ENCODE data around the gene BTBD1.
"Not testable (repeated sequence)": the region's sequence is repeated elsewhere in the genome, so short reads cannot be mapped to it uniquely, and the experiment has no call there.

Gene BTBD1

DNA sequence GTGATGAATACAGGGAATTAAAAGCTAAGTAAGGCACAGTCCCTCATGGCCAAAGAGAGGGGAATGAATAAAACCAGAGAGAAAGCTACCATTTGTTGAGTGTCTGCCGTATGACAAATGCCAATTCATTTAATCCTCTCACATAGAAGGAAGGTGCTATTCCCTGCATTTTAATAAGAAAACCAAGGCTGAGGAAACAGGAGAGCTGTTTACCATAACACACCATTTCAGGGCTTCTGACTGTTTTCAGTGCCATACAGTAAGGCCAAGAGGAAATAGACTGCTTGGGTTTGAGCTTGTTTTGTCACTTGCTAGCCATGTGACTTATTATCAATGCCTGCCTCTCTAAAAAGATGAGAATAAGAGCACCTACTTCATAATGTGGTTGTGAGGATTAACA, 10.1 kb downstream of the BTBD1 start:
- DNase-seq (ENCODE audit: low read depth) = no peak

DNA sequence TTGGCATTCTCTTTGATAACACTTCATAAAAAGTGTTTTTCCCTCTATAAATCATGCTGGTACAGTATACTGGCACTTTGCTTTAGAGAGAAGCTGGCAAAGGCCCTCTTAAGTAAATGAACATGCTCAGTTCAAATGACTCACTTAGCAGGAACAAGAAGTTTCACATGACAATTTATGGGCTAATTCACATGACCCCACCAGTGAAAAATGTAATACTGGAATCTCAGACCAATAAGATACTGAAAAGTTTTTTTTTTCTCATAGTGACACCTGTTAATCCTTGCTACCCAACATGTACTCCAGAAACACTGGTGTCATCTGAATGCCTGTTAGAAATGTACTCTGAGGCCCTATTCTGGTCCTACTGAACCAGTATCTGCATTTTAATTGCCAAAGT, 13.9 kb downstream of the BTBD1 start:
- DNase-seq (ENCODE audit: low read depth) = peak; percentile 56

- no peak for DNase-seq (ENCODE audit: low read depth)
These were observed 20.4 kb downstream of the BTBD1 start for GRCh38 chr15:83046558-83047127.

GRCh38 chr15:83044156-83044555, 22.9 kb downstream of the BTBD1 start:
- no peak for DNase-seq (ENCODE audit: low read depth)

DNA sequence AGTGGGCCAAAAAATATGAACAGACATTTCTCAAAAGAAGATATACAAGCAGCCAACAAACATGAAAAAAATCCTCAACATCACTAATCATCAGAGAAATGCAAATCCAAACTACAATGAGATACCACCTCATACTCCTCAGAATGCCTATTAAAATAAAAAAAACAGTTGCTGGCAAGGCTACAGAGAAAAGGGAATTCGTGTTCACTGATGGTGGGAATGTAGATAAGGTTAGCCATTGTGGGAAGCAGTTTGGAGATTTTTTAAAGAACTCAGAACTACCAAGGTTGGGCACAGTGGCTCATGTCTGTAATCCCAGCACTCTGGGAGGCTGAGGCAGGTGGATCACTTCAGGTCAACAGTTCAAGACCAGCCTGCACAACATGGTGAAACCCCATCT, 27.8 kb downstream of the BTBD1 start:
- DNase-seq (ENCODE audit: low read depth) = no peak

DNA sequence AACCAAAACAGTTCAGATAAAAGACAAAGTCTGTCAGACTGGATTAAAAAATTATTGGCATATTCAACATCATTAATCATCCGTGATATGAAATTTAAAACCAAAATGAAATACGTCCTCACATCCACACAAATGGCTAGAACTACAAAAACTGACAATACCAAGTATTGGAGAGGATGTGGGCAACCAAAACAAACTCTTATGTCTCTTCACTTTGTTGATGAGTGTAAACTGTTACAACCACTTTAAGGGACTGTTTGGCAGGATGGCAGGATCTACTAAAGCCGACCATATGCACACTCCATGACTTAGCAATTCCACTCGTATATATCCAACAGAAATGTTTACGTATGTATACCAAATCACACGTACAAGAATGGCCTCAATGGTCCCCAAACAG, 30.8 kb downstream of the BTBD1 start:
- no peak for DNase-seq (ENCODE audit: low read depth)

DNA sequence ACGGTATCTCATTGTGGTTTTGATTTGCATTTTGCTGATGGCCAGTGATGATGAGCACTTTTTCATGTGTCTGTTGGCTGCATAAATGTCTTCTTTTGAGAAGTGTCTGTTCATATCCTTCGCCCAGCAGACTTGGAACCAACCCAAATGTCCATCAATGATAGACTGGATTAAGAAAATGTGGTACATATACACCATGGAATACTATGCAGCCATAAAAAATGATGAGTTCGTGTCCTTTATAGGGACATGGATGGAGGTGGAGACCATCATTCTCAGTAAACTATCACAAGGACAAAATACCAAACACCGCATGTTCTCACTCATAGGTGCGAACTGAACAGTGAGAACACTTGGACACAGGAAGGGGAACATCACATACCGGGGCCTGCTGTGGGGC, 35.8 kb downstream of the BTBD1 start:
- not testable (repeated sequence) for DNase-seq (ENCODE audit: low read depth)

- DNase-seq (ENCODE audit: low read depth) = no peak
These were observed 37.0 kb downstream of the BTBD1 start for GRCh38 chr15:83030021-83030420.

DNA sequence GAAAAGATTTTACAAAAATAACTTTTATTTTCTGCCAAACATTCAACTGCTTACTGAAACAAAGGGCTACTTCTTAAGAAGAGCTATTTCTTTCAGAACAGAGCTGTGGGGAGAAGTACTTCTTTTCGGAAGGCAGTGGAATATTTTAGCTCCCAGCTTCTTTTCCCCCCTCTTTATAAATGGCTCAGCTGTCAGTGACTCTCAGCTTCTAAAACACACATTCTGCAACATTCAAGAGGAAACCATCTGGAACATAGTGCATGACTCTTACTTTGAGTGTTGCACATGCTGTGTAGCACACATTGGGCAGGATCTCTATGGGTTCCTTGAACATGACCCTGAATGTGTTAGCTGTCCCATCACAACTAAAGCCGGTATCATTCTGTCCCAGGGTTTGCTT, 48.6 kb downstream of the BTBD1 start:
- no peak for DNase-seq (ENCODE audit: low read depth)

GRCh38 chr15:83016906-83017305, 50.1 kb downstream of the BTBD1 start:
- no peak for DNase-seq (ENCODE audit: low read depth)

DNA sequence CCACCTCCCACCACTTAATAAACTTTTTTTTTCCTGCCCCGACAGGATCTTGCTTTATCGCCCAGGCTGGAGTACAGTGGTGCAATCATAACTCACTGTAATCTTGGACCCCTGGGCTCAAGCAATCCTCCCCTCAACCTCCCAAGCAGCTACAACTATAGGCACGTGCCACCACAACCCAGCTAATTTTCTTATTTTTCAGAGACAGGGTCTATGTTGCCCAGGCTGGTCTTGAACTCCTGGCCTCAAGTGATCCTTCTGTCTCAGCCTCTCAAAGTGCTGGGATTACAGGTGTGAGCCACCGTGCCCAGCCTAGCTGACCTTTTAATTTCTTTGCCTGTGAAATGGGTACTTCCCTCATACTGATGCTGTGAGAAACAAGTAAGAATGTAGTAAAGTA, 51.7 kb downstream of the BTBD1 start:
- no peak for DNase-seq (ENCODE audit: low read depth)

DNA sequence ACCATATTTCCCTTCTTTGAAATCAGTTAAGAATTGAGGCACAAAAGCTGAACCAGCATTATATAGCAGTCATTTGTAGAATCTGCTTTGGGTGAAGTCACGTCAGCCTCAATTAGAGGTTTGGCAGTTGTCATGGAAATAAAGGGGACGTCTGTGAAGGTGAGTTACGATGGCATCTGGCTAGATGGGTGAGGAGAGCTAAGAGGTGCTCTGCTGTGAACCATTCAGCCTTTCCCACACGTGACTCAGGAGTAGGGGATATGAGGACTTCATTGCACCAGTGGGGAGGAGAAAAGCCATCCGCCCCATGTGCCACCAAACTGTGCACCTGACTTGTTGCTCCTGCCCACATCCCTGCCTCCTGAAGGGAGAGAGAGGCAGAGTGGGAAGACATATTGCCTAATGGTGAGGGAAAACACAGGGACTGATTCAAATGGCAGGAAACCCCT, 52.8 kb downstream of the BTBD1 start:
- no peak for DNase-seq (ENCODE audit: low read depth)

DNA sequence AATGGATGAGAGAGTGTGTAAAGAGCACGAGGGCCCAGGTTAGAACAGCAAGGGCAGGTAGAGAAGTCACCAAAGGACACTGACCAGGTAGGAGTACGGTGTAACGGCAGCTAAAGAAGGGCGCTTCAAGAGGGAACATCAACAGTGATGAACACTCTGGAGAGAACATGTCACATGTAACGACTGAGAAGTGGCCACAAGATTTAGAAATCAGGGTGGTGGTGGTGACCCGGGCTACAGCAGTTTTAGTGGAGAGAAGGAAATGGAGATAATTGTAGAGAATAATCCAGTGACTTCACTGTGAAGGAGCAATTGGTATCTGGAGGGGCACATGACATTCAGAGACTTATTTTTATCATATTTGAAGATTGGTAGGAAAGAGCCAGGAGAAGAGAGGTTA, 54.4 kb downstream of the BTBD1 start:
- no peak for DNase-seq (ENCODE audit: low read depth)

DNA sequence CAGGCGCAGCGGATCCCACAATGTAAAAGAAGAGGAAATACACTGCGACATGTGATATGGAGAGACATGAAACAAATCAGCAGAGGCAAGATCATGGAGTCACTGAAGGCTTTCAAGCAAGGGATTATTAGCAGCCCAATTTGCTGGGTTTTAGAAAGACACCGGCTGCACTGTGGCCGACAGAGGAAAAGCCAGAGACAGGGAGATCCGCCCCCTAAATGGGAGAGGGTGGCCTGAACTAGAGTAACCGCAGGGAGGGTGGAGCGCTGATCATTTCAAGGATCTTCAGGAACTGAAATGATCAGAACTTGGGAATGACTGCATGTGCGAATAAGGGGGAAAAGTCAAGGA, 55.0 kb downstream of the BTBD1 start:
- no peak for DNase-seq (ENCODE audit: low read depth)

DNA sequence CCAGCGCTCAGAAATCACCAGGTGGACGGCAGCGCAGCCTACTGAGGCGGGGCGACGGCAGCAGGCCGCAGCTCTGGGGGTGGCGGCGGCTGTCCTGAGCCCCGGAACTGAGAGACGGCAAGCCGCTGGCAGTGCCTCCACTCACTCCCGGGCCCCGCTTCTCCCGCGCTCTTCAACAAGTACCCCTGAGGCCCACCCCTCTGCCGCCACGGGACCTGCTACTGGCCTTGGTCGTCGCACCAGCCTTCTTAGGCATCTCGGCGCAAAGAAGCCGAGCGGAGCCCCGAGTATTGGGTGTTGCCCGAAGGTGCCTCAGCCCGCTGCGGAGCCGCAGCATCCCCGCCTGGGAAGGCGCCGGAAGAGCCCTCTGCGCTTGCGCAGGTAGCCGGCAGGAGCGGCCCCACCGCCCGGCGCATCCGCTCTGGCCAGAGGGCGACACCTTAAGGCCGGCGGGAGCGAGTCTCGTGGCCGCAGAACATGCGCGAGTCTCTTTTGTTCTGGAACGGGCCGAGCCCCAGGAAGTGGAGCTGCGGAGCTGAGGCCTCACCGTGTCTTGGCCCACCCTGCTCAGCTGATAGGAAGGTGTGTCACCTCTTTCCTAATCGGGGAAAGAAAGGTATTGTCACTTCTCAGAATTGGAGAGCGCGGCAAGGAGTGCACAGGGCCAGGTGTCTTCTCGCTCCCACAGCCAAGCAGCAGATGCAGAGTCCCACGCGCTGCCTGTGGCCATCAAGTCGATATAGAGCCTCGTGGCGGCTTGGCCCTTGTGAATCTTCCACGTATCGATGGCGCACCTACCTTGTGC, 55.6 kb downstream of the BTBD1 start, which contains the start of gene C15orf40:
Gene C15orf40, minus strand, starts transcription at position 369 of the 805 bp plus-strand sequence. Its CDS starts 32 bp downstream, at position 337.
- peak; percentile 76 for DNase-seq (ENCODE audit: low read depth)

- peak; percentile 53 for DNase-seq (ENCODE audit: low read depth)
These were observed 56.3 kb downstream of the BTBD1 start for GRCh38 chr15:83010709-83011270.

DNA sequence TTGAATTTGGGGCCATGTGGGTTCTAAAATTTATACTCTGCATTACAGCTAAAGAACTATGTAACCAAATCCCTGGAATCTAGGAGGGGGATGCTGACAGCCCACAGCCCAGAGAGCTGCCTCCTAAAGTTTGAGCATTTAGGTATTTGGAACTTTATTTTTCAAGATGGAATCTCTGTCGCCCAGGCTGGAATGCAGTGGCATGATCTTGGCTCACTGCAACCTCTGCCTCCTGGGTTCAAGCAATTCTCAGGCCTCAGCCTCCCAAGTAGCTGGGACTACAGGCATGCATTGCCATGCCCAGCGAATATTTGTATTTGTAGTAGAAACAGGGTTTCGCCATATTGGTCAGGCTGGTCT, 66.4 kb downstream of the BTBD1 start:
- DNase-seq (ENCODE audit: low read depth) = not testable (repeated sequence)

DNA sequence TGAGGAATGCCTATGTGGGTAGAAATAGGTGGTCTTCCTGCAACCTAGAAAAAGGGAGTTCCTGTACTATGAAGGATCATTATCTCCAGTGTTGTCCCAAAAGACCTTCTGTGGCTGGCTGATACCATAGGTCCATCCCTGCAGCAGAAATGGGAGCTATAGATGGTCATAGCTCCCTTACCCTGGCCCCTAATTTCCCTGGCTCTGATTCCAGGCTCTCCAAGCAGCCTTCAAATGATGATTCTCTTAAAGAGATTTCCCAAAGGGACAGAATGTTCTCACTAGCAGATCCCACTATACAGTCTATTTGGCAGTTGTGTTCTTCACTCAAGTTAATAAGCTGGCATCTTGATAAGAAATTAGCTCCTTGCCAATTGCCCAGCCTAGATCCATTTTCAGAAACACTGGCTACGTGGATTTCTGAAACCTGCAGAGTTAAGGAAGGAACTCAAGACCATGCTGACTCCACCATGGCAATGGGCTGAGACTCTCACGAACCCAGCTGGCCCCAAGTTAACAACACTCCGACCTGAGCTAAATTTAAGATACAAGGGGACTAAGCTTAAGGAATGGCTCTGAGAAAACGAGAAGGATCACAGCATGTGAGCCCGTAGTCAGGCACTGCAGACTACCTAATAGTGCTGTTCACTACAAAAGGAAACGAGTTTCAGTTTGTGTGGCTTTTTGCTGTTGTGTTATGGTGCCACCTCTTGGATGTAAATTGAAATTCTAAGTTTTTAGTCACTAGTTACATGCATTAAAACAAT, 67.0 kb downstream of the BTBD1 start:
- DNase-seq (ENCODE audit: low read depth) = peak; percentile 28

GRCh38 chr15:82999426-82999825, 67.6 kb downstream of the BTBD1 start:
- no peak for DNase-seq (ENCODE audit: low read depth)

- no peak for DNase-seq (ENCODE audit: low read depth)
These were observed 71.1 kb downstream of the BTBD1 start for GRCh38 chr15:82995938-82996337.

DNA sequence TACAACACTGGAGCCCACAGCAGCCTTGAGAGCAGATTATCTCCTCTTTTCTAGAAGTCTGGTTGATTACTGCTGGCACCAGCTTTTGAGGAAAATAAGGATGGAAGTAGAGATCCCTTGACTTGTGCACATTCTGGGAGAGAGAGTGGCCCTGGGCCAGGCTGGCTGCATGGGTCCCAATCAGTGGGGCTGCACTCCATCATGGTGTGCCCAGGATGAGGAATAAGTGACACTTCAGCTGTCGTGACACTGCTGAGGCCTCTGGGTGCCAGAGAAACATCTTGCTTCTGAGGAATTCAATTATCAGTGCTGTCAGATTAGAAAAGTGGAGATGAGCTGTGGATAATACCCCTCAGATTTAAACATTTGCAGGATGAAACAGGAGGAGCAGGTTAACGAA, 72.0 kb downstream of the BTBD1 start:
- DNase-seq (ENCODE audit: low read depth) = no peak

DNA sequence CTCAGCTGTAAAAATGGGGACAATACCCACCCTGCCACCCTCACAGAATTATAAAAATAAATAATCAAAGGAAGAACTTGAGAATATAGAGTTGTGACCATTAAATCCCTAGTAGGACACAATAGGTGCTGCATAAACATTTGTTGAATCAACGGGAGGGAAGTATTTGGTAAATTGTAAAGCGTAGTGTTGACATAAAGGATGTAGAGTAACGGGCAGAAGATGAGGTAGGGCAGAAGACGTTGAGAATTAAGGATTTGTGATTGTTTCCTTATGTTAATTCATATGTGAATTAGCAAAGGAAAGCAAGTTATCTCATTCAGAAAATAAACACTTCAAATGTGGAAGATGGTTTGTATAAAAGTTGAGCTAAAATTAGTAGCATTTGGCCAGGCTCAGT, 73.9 kb downstream of the BTBD1 start:
- no peak for DNase-seq (ENCODE audit: low read depth)
